Stimulated activated CD4-positive, alpha-beta T cell treated with anti-CD3 and anti-CD28 coated beads, Interleukin-1b, Interleukin-23, amount 100 ng/mL, for 24 hours (primary cell): Measurements from ENCODE around the gene ST6GALNAC3.
"Not testable (repeated sequence)": the region's sequence is repeated elsewhere in the genome, so short reads cannot be mapped to it uniquely, and the experiment has no call there.

ENCODE experiments used
- DNase-seq, 4 experiments: peaks; one replicate each; pipeline ENCODE4 v3.0.0-alpha.2; 2020; ENCODE audit warnings: low read depth in 4 of 4, low spot score in 1 of 4

The ST6GALNAC3 gene

GRCh38 chr1:76105372-76105771, 30.8 kb downstream of the ST6GALNAC3 start:
- DNase-seq: no peak

- no peak for DNase-seq
These were observed 31.7 kb downstream of the ST6GALNAC3 start for GRCh38 chr1:76106251-76106650.

- DNase-seq: no peak
These were observed 32.2 kb downstream of the ST6GALNAC3 start for GRCh38 chr1:76106719-76107235.

GRCh38 chr1:76109404-76109803, 34.9 kb downstream of the ST6GALNAC3 start:
- DNase-seq: no peak

- DNase-seq: no peak
These were observed 35.5 kb downstream of the ST6GALNAC3 start for GRCh38 chr1:76109901-76110560.

- no peak for DNase-seq
These were observed 36.1 kb downstream of the ST6GALNAC3 start for GRCh38 chr1:76110666-76111065.

- DNase-seq: not testable (repeated sequence)
These were observed 37.8 kb downstream of the ST6GALNAC3 start for GRCh38 chr1:76112321-76112720.

- no peak for DNase-seq
These were observed 38.9 kb downstream of the ST6GALNAC3 start for GRCh38 chr1:76113446-76113845.

- no peak for DNase-seq
These were observed 40.6 kb downstream of the ST6GALNAC3 start for GRCh38 chr1:76115171-76115570.

GRCh38 chr1:76121850-76122249, 47.3 kb downstream of the ST6GALNAC3 start:
- no peak for DNase-seq

- DNase-seq: no peak
These were observed 47.7 kb downstream of the ST6GALNAC3 start for GRCh38 chr1:76122271-76122670.

GRCh38 chr1:76123411-76124064, 49.0 kb downstream of the ST6GALNAC3 start:
- DNase-seq: not testable (repeated sequence)

GRCh38 chr1:76124196-76124595, 49.6 kb downstream of the ST6GALNAC3 start:
- DNase-seq: no peak

- no peak for DNase-seq
These were observed 51.1 kb downstream of the ST6GALNAC3 start for GRCh38 chr1:76125473-76126219.

- no peak for DNase-seq
These were observed 53.5 kb downstream of the ST6GALNAC3 start for GRCh38 chr1:76128096-76128495.

GRCh38 chr1:76129731-76130130, 55.2 kb downstream of the ST6GALNAC3 start:
- no peak for DNase-seq

- no peak for DNase-seq
These were observed 56.4 kb downstream of the ST6GALNAC3 start for GRCh38 chr1:76130992-76131391.

GRCh38 chr1:76133977-76134376, 59.4 kb downstream of the ST6GALNAC3 start:
- DNase-seq: no peak

- DNase-seq: no peak
These were observed 61.3 kb downstream of the ST6GALNAC3 start for GRCh38 chr1:76135835-76136234.

- no peak for DNase-seq
These were observed 62.3 kb downstream of the ST6GALNAC3 start for GRCh38 chr1:76136894-76137293.

- DNase-seq: no peak
These were observed 63.2 kb downstream of the ST6GALNAC3 start for GRCh38 chr1:76137746-76138145.

GRCh38 chr1:76138217-76138616, 63.7 kb downstream of the ST6GALNAC3 start:
- no peak for DNase-seq
